SK-N-SH (cell line): ENCODE measurements around the gene ITSN1. TPM values are rescaled to one million over a fixed set of nuclear protein-coding genes. Genes with fewer than 3 reads are reported as not detected.
A peak's percentile ranks its signal among the peaks of the same experiment; 100 is the strongest.

Source experiments
- CTCF ChIA-PET: fragments of 300-600, 350-600 bp; formaldehyde crosslinking; extraction: SDS; loops from one replicate; lab custom pipeline; 2021; lab: Yijun Ruan, JAX
- POLR2A ChIA-PET: fragments of 350-600 bp; sonication (Branson Sonifier 250); formaldehyde crosslinking; extraction: SDS; loops from one replicate; lab custom pipeline; 2020; ENCODE audit warnings: antibody characterized with exemption, inconsistent platforms; lab: Yijun Ruan, JAX
- DNase-seq: peaks from one replicate; pipeline ENCODE4 v3.0.0; 2012
- H2AFZ ChIP-seq: fragments of 200-600 bp; sonication (generic); 2 replicates; pipeline ENCODE4 v1.8.1; 2016; ENCODE audit warnings: antibody characterized with exemption, mild to moderate bottlenecking, low read depth
- H3F3A ChIP-seq: fragments of 200-600 bp; sonication (generic); replicated peaks from 2 replicates; pipeline ENCODE3; 2016; ENCODE audit warnings: antibody characterized with exemption, mild to moderate bottlenecking; ENCODE audit not compliant: insufficient read depth
- H3K27ac ChIP-seq, 2 experiments: fragments of 200-500 bp in 1 of 2; fragments of 200-600 bp in 1 of 2; sonication (Bioruptor generic) in 1 of 2; sonication (generic), shearing (Covaris generic) in 1 of 2; 2 replicates each; pipeline versions ENCODE4 v1.5.1 to v1.6.1; 2014 to 2016; ENCODE audit warnings: low read depth in 2 of 2, inconsistent platforms in 1 of 2, low read length in 1 of 2, mild to moderate bottlenecking in 1 of 2, mixed read lengths in 1 of 2
- H3K27me3 ChIP-seq: fragments of 200-600 bp; sonication (generic), shearing (Covaris generic); 2 replicates; pipeline ENCODE4 v1.6.1; 2016; ENCODE audit warnings: mixed run types; ENCODE audit not compliant: insufficient read depth
- H3K36me3 ChIP-seq, 2 experiments: fragments of 200-500 bp in 1 of 2; fragments of 200-600 bp in 1 of 2; sonication (Bioruptor generic) in 1 of 2; sonication (generic) in 1 of 2; replicated peaks in 1 of 2; 2 replicates each; pipeline versions ENCODE3 to v1.5.1; 2014 to 2016; ENCODE audit warnings: low read length in 1 of 2, mild to moderate bottlenecking in 1 of 2; ENCODE audit not compliant: insufficient read depth in 2 of 2, control insufficient read depth in 1 of 2
- H3K4me1 ChIP-seq, 2 experiments: fragments of 200-500 bp in 1 of 2; fragments of 200-600 bp in 1 of 2; sonication (Bioruptor generic) in 1 of 2; sonication (generic), shearing (Covaris generic) in 1 of 2; 2 replicates each; pipeline versions ENCODE4 v1.5.1 to v1.6.1; 2014 to 2016; ENCODE audit warnings: low read depth in 1 of 2, low read length in 1 of 2, mixed run types in 1 of 2; ENCODE audit not compliant: insufficient read depth in 2 of 2, control insufficient read depth in 1 of 2
- H3K4me2 ChIP-seq: fragments of 200-600 bp; sonication (generic), shearing (Covaris generic); 2 replicates; pipeline ENCODE4 v1.6.1; 2017; ENCODE audit warnings: mixed run types
- H3K4me3 ChIP-seq, 2 experiments: fragments of 200-500 bp in 1 of 2; fragments of 200-600 bp in 1 of 2; sonication (Bioruptor generic) in 1 of 2; sonication (generic), shearing (Covaris generic) in 1 of 2; 2 replicates each; pipeline versions ENCODE4 v1.5.1 to v1.8.1; 2014 to 2016; ENCODE audit warnings: low read depth in 2 of 2, inconsistent platforms in 1 of 2, low read length in 1 of 2, mild to moderate bottlenecking in 1 of 2, mixed read lengths in 1 of 2, moderate library complexity in 1 of 2
- H3K79me2 ChIP-seq: fragments of 200-600 bp; sonication (generic); 2 replicates; pipeline ENCODE4 v1.8.1; 2017; ENCODE audit warnings: mild to moderate bottlenecking; ENCODE audit not compliant: insufficient read depth
- H3K9ac ChIP-seq: fragments of 200-600 bp; sonication (generic); 2 replicates; pipeline ENCODE4 v1.6.1; 2017; ENCODE audit warnings: mixed run types
- H3K9me2 ChIP-seq: fragments of 200-600 bp; sonication (generic); 2 replicates; pipeline ENCODE4 v1.6.1; 2017; ENCODE audit warnings: mixed run types
- H3K9me3 ChIP-seq: fragments of 200-600 bp; sonication (generic); 2 replicates; pipeline ENCODE4 v1.6.1; 2017; ENCODE audit warnings: mixed run types, mild to moderate bottlenecking, moderate library complexity
- H4K20me1 ChIP-seq: fragments of 200-600 bp; sonication (generic); 2 replicates; pipeline ENCODE4 v1.6.1; 2017; ENCODE audit warnings: mild to moderate bottlenecking, mixed run types; ENCODE audit not compliant: insufficient read depth
- CHD2 ChIP-seq: fragments of 150-350 bp; IDR thresholded peaks from 2 replicates; pipeline ENCODE4 v1.6.1; 2018; ENCODE audit warnings: low read length; ENCODE audit not compliant: partially characterized antibody
- EP300 ChIP-seq, 2 experiments: IDR thresholded peaks; 2 replicates each; pipeline versions ENCODE4 v1.4.0 to v1.6.1; 2012; ENCODE audit warnings: borderline replicate concordance in 1 of 2, low read depth in 1 of 2, low read length in 1 of 2
- FOXJ3 ChIP-seq: sonication (generic); formaldehyde crosslinking; IDR thresholded peaks from 2 replicates; pipeline ENCODE4 v1.5.1; 2020; ENCODE audit warnings: mild to moderate bottlenecking, missing genetic modification reagents
- FOXM1 ChIP-seq: IDR thresholded peaks from 2 replicates; pipeline ENCODE4 v1.4.0; 2012; ENCODE audit warnings: low read depth, mild to moderate bottlenecking
- MAX ChIP-seq: IDR thresholded peaks from 2 replicates; pipeline ENCODE4 v1.4.0; 2012; ENCODE audit warnings: low read depth
- MXI1 ChIP-seq: IDR thresholded peaks from 2 replicates; pipeline ENCODE4 v1.6.1; 2012; ENCODE audit warnings: mild to moderate bottlenecking, low read depth, low read length, improper control_type of control experiment
- NRF1 ChIP-seq: IDR thresholded peaks from 2 replicates; pipeline ENCODE4 v1.6.1; 2012; ENCODE audit warnings: low read depth, mild to moderate bottlenecking, low read length
- POLR2AphosphoS5 ChIP-seq: IDR thresholded peaks from 2 replicates; pipeline ENCODE4 v1.6.1; 2012; ENCODE audit warnings: low read depth, low read length
- SIN3A ChIP-seq: IDR thresholded peaks from 2 replicates; pipeline ENCODE4 v1.6.1; 2012; ENCODE audit warnings: low read depth, mild to moderate bottlenecking, low read length, moderate library complexity, borderline replicate concordance
- SMC3 ChIP-seq: IDR thresholded peaks from 2 replicates; pipeline ENCODE4 v1.6.1; 2012; ENCODE audit warnings: low read depth, low read length, improper control_type of control experiment
- TAF1 ChIP-seq: IDR thresholded peaks from 2 replicates; pipeline ENCODE4 v1.6.1; 2012; ENCODE audit warnings: low read depth, mild to moderate bottlenecking, low read length, moderate library complexity, borderline replicate concordance
- TCF12 ChIP-seq: IDR thresholded peaks from 2 replicates; pipeline ENCODE4 v1.4.0; 2012
- TEAD4 ChIP-seq: IDR thresholded peaks from 2 replicates; pipeline ENCODE4 v1.4.0; 2012; ENCODE audit warnings: mild to moderate bottlenecking, borderline replicate concordance; ENCODE audit not compliant: insufficient read depth
- USF2 ChIP-seq: fragments of 150-350 bp; IDR thresholded peaks from 2 replicates; pipeline ENCODE4 v1.6.1; 2017; ENCODE audit warnings: antibody characterized with exemption, low read length, low read depth, borderline replicate concordance
- YY1 ChIP-seq: IDR thresholded peaks from 2 replicates; pipeline ENCODE4 v1.4.0; 2012; ENCODE audit warnings: low read depth, mild to moderate bottlenecking
- WGBS: methylation state at CpG from one replicate; pipeline ENCODE4 v1.1.6; 2017; ENCODE audit warnings: low lambda C conversion rate; 5-methylcytosine and 5-hydroxymethylcytosine counted together
- polyA plus RNA-seq, 3 experiments: library from polyadenylated mRNA; depleted of rRNA; stranded (reverse); fragments of >200 nt; gene quantifications; 2 replicates each; pipeline ENCODE4 v1.2.3, GENCODE V29; 2012

The ITSN1 gene
- polyA plus RNA-seq, 1 of the 3 experiments (the other 2 are of a cell fraction), result 27.8 TPM

- Histone ChIP-seq H3K4me1 (peaks cover 8 to 12% of the 10 kb centered on the region in 2 experiments; a peak in 3 of 4 replicates), H3K9me2 (no peaks in the 10 kb centered on the region), H2AFZ (peak within 1 kb of the TSS; percentile 99), H3K27me3 (no peaks in the 10 kb centered on the region), H3K27ac (peak within 1 kb of the TSS; percentile 39 to 78; a peak in 3 of 4 replicates), H3K4me2 (peak within 1 kb of the TSS; percentile 90), H3K9me3 (no peaks in the 10 kb centered on the region), H3K9ac (peak within 1 kb of the TSS; percentile 88)
- ChIA-PET CTCF (interaction anchor here (1.4 to 3.0 kb wide), 3 partner anchors 8 to 310 kb away, joined by 3 to 18 read pairs (median 7); no protein-coding TSS in a partner anchor), POLR2A (no interaction called here)
- DNase-seq, result peak; percentile 92
- 3% methylated on average over 35 of the region's 45 CpGs for WGBS
- no peak for TF ChIP-seq TCF12
- 0 out of 2 replicates have a peak, but pooled peaks have one; percentile 13 for TF ChIP-seq MAX
- peak; percentile 93 for TF ChIP-seq YY1
- TF ChIP-seq NRF1, result peak; percentile 98
- 0 out of 2 replicates have a peak, but pooled peaks have one; percentile 12 for TF ChIP-seq SIN3A
- no peak for TF ChIP-seq MXI1
- TF ChIP-seq FOXJ3 (CRISPR knock-in tag), result no peak
- TF ChIP-seq TAF1, result peak; percentile 72
- peak; percentile 94 for TF ChIP-seq POLR2AphosphoS5
- TF ChIP-seq CHD2, result peak; percentile 72
- no peak for TF ChIP-seq EP300 (IDR thresholded peaks at IDR 0.05; ENCODE audit: borderline replicate concordance in 1 of 2, low read depth in 1 of 2, low read length in 1 of 2)
- TF ChIP-seq, all 33 proteins: peak for 7
- H4K20me1 ChIP-seq, result no peaks in the 10 kb centered on the region
- H3K4me3 ChIP-seq, result peak within 1 kb of the TSS; percentile 98
- peaks cover 12% of the 10 kb centered on the region for H3F3A ChIP-seq
- H3K79me2 ChIP-seq, result peaks cover 35% of the 10 kb centered on the region
- peaks cover 28 to 29% of the 10 kb centered on the region in 2 experiments for H3K36me3 ChIP-seq
Observed at GRCh38 chr21:33915368-33916199, 273.3 kb downstream of the ITSN1 start, which contains the start of gene ATP5PO. ATP5PO (minus strand) TSS chr21:33915804; CDS start chr21:33915763, 41 bp downstream.

- no peaks in the 10 kb centered on the region for H4K20me1 ChIP-seq
- no peak for DNase-seq
- TF ChIP-seq TCF12, result no peak
- TF ChIP-seq YY1, result no peak
- TF ChIP-seq TAF1, result no peak
- no peak for TF ChIP-seq FOXM1
- TF ChIP-seq NRF1, result no peak
- no peak for TF ChIP-seq CHD2
- no peak for TF ChIP-seq TEAD4
- TF ChIP-seq POLR2AphosphoS5, result no peak
- no peak for TF ChIP-seq SMC3
- no peak for TF ChIP-seq USF2
- CTCF ChIA-PET, result interaction anchor here (3.0 kb wide), 1 partner anchor 8 kb away, joined by 18 read pairs; no protein-coding TSS in a partner anchor
- H3K27me3 ChIP-seq, result no peaks in the 10 kb centered on the region
- no peaks in the 10 kb centered on the region for H3K9me3 ChIP-seq
- peak overlapping the region; percentile 90 for H3K4me2 ChIP-seq
- H3K79me2 ChIP-seq, result peaks cover 32% of the 10 kb centered on the region
- POLR2A ChIA-PET, result no interaction called here
- H3K9me2 ChIP-seq, result no peaks in the 10 kb centered on the region
- peak overlapping the region; percentile 99 for H2AFZ ChIP-seq
- peak overlapping the region; percentile 88 for H3K9ac ChIP-seq
- H3K4me3 ChIP-seq, result peak overlapping the region; percentile 98
- H3K4me1 ChIP-seq, result peaks cover 8 to 12% of the 10 kb centered on the region in 2 experiments; a peak in 3 of 4 replicates
- peaks cover 12% of the 10 kb centered on the region for H3F3A ChIP-seq
- peak overlapping the region; percentile 39 to 72; a peak in 3 of 4 replicates for H3K27ac ChIP-seq
- WGBS, result 65% methylated on average over 5 of the region's 5 CpGs
- peaks cover 22 to 23% of the 10 kb centered on the region in 2 experiments for H3K36me3 ChIP-seq
Observed at GRCh38 chr21:33916200-33916567, 273.9 kb downstream of the ITSN1 start.
